Osteoblast (primary cell): ENCODE measurements around the gene HPN. TPM values are rescaled to one million over a fixed set of nuclear protein-coding genes. Genes with fewer than 3 reads are reported as not detected.
"Not testable (repeated sequence)": the region's sequence is repeated elsewhere in the genome, so short reads cannot be mapped to it uniquely, and the experiment has no call there.

Experiments
- DNase-seq: peaks from one replicate; pipeline ENCODE4 v3.0.0; 2011; ENCODE audit warnings: low spot score, mixed read lengths; ENCODE audit not compliant: insufficient read length; ENCODE audit errors: missing footprints
- H2AFZ ChIP-seq: 2 replicates; pipeline ENCODE4 v1.6.0; 2011; ENCODE audit warnings: mild to moderate bottlenecking, low read length
- H3K27ac ChIP-seq: 2 replicates; pipeline ENCODE4 v1.5.1; 2011; ENCODE audit warnings: mild to moderate bottlenecking, low read depth, low read length, moderate library complexity
- H3K27me3 ChIP-seq: 2 replicates; pipeline ENCODE4 v1.6.0; 2012; ENCODE audit warnings: mild to moderate bottlenecking, control low read depth, inconsistent platforms, low read length, moderate library complexity; ENCODE audit not compliant: insufficient read depth
- H3K36me3 ChIP-seq: 2 replicates; pipeline ENCODE4 v1.5.1; 2011; ENCODE audit warnings: mild to moderate bottlenecking, low read length, control low read depth, moderate library complexity; ENCODE audit not compliant: insufficient read depth
- H3K4me1 ChIP-seq: 2 replicates; pipeline ENCODE4 v1.5.1; 2011; ENCODE audit warnings: mild to moderate bottlenecking, low read length, control low read depth, moderate library complexity; ENCODE audit not compliant: insufficient read depth
- H3K4me2 ChIP-seq: 2 replicates; pipeline ENCODE4 v1.6.0; 2011; ENCODE audit warnings: mild to moderate bottlenecking, low read length; ENCODE audit not compliant: insufficient read depth
- H3K4me3 ChIP-seq: fragments of 200-600 bp; sonication (generic); 3 replicates; pipeline ENCODE4 v1.5.1; 2012; ENCODE audit warnings: mild to moderate bottlenecking, low read length, inconsistent platforms; ENCODE audit not compliant: insufficient read depth
- H3K79me2 ChIP-seq: 2 replicates; pipeline ENCODE4 v1.6.0; 2012; ENCODE audit warnings: mild to moderate bottlenecking, low read length, control low read depth, inconsistent platforms; ENCODE audit not compliant: insufficient read depth
- H3K9me3 ChIP-seq: 2 replicates; pipeline ENCODE4 v1.5.1; 2011; ENCODE audit warnings: low read depth, low read length, control low read depth
- H4K20me1 ChIP-seq: 2 replicates; pipeline ENCODE4 v1.6.0; 2012; ENCODE audit warnings: mild to moderate bottlenecking, low read length, control low read depth; ENCODE audit not compliant: insufficient read depth
- total RNA-seq: library from RNA; depleted of rRNA; stranded (reverse); fragments of >200 nt; gene quantifications from 2 replicates; pipeline ENCODE4 v1.2.3, GENCODE V29; 2012
- TF ChIP-seq, protein P1 (sequence below): IDR thresholded peaks from 2 replicates; pipeline ENCODE4 v1.5.1; 2011; ENCODE audit warnings: mild to moderate bottlenecking, low read depth, low read length, moderate library complexity; ENCODE audit errors: extremely low read depth

The HPN gene
- total RNA-seq = under 0.01 and 0.29 TPM in 2 replicates

DNA sequence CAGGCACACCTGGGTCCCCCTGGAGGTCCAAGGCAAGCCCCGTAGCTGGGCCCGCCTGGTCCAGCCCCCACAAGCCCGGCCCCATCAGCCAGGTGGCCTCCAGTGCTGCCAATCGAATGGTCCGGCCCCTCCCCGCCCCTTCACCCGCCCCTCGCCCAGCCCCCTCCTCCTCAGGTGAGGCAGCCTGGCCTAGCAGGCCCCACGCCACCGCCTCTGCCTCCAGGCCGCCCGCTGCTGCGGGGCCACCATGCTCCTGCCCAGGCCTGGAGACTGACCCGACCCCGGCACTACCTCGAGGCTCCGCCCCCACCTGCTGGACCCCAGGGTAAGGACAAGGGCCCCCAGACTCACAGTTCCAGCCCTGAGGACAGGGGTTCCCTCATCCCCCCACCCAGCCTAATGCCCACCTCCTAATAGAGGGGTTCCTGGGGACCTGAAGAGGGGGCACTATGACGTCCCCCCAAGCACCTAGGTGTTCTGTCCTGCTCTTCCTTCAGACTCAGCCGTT is at the start of gene HPN:
Gene HPN (plus strand): TSS at position 174 of the 508 bp plus-strand sequence. CDS start 786 bp downstream, outside the sequence.
- Histone ChIP-seq H3K4me2 (peak within 1 kb of the TSS; percentile 64), H3K27me3 (no peaks in the 10 kb centered on the region), H3K27ac (no peak within 1 kb of the TSS), H3K4me3 (no peak within 1 kb of the TSS), H3K36me3 (no peaks in the 10 kb centered on the region), H3K79me2 (no peaks in the 10 kb centered on the region), H3K9me3 (no peaks in the 10 kb centered on the region), H3K4me1 (peaks cover 8% of the 10 kb centered on the region), H4K20me1 (no peaks in the 10 kb centered on the region), H2AFZ (no peak within 1 kb of the TSS)
- TF ChIP-seq, protein P1, sequence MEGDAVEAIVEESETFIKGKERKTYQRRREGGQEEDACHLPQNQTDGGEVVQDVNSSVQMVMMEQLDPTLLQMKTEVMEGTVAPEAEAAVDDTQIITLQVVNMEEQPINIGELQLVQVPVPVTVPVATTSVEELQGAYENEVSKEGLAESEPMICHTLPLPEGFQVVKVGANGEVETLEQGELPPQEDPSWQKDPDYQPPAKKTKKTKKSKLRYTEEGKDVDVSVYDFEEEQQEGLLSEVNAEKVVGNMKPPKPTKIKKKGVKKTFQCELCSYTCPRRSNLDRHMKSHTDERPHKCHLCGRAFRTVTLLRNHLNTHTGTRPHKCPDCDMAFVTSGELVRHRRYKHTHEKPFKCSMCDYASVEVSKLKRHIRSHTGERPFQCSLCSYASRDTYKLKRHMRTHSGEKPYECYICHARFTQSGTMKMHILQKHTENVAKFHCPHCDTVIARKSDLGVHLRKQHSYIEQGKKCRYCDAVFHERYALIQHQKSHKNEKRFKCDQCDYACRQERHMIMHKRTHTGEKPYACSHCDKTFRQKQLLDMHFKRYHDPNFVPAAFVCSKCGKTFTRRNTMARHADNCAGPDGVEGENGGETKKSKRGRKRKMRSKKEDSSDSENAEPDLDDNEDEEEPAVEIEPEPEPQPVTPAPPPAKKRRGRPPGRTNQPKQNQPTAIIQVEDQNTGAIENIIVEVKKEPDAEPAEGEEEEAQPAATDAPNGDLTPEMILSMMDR = no peak
- DNase-seq = no peak

DNA sequence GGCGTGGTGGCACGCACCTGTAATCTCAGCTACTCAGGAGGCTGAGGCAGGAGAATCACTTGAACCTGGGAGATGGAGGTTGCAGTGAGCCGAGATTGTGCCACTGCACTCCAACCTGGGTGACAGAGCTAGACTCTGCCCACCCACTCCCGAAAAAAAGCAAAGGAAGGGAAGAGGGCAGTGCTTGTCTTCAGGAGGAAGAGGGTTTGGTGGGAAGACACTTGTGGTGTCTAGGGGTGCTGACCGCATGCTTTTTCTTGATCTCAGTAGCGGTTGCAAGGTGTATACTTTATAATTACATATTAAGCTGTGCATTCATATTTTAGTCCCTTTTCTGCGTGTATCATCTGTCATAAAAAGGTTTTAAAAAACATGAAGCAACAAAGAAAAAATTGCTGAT is 48.9 kb upstream of the HPN start:
- H2AFZ ChIP-seq, H3K9me3 ChIP-seq, H3K27ac ChIP-seq, H3K4me3 ChIP-seq, H3K4me1 ChIP-seq, H3K4me2 ChIP-seq, H3K36me3 ChIP-seq, H3K27me3 ChIP-seq, DNase-seq, H3K79me2 ChIP-seq, H4K20me1 ChIP-seq: not testable (repeated sequence)

DNA sequence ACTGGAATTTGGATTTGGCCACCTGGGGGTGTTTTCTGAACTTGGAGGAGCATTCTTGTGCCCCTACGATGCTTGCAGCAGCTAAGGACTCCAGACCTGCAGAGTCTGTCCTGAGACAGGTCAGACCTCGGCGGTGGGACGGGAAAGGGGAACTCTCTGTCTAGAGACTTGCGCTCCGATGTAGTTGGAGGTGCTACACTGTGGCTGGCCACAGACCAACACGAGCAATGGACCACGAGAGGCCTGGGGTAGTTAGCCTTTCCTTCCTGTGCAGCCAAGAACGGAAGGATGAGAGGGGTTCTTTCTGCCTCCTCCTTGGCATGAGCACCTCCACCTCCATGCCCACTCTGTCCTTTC is 47.3 kb upstream of the HPN start:
- Histone ChIP-seq H3K4me1 (peaks cover 3% of the 10 kb centered on the region), H2AFZ (peak overlapping the region; percentile 88), H3K79me2 (no peaks in the 10 kb centered on the region), H3K9me3 (no peaks in the 10 kb centered on the region), H3K27me3 (no peaks in the 10 kb centered on the region), H3K4me3 (no peak overlapping the region), H3K27ac (no peak overlapping the region), H4K20me1 (no peaks in the 10 kb centered on the region), H3K36me3 (no peaks in the 10 kb centered on the region), H3K4me2 (no peak overlapping the region)
- DNase-seq = no peak
- TF ChIP-seq, protein P1 = no peak

DNA sequence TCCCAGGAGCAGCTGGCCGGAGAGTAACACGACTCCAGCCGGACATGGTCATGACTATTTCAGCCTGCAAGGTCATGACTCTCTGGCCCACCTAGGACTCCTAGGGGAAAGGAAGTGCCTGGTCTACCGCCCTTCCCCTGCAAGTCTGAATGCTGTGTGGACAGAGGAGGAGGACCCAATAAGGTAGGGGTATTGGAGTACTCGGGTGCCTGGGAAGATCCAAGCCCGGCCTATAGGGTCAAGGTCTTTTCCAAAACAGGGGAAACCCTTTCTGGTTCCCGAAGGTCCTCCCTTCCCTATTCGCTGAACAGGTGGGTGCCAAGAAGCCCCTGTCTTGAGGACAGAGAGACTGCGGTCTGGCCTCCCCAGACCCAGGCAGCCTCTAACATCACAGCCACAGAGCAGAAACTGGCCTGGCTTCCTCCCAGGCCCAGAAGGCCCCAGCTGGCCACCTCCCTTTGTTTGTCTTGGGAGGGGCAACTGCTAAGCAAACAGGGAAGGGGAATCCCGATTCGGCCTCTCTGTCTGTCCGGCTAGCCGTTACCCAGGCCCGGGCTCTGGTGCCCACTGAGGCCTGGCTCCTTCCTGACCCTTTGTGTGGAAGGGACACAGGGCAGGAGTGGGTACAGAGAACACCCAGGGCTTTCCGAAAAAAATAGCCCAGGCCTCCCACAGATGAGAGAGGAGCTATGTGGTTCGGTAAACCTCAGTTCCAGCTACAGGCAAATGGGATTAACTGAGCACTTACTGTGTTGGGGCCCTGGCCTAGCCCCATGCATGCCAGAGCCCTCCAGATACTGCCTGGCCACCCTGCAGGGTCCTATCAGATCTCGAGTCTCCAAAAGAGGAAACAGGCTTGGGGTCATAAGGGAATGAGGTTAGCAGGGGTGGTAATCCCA is 46.6 kb upstream of the HPN start:
- Histone ChIP-seq H4K20me1 (no peaks in the 10 kb centered on the region), H3K4me1 (peaks cover 9% of the 10 kb centered on the region), H3K4me3 (no peak overlapping the region), H3K4me2 (no peak overlapping the region), H3K27ac (no peak overlapping the region), H3K9me3 (no peaks in the 10 kb centered on the region), H3K36me3 (no peaks in the 10 kb centered on the region), H2AFZ (peak overlapping the region; percentile 88), H3K27me3 (no peaks in the 10 kb centered on the region), H3K79me2 (peaks cover 5% of the 10 kb centered on the region)
- DNase-seq = peak; percentile 89
- TF ChIP-seq, protein P1 = no peak
